HT-29 (cell line): ENCODE measurements around the gene TIAM1. TPM values are rescaled to one million over a fixed set of nuclear protein-coding genes. Genes with fewer than 3 reads are reported as not detected.
A peak's percentile ranks its signal among the peaks of the same experiment; 100 is the strongest.

Experiments used
- DNase-seq: peaks from one replicate; pipeline ENCODE4 v3.0.0-alpha.2; 2015; ENCODE audit warnings: low spot score
- total RNA-seq: library from RNA; depleted of rRNA; stranded (reverse); fragments of >200 nt; shearing (Covaris generic); gene quantifications from 2 replicates; pipeline ENCODE4 v1.2.3, GENCODE V29; 2014

TIAM1 gene
- total RNA-seq, 1 experiment from 2014 or later = not detected

DNA sequence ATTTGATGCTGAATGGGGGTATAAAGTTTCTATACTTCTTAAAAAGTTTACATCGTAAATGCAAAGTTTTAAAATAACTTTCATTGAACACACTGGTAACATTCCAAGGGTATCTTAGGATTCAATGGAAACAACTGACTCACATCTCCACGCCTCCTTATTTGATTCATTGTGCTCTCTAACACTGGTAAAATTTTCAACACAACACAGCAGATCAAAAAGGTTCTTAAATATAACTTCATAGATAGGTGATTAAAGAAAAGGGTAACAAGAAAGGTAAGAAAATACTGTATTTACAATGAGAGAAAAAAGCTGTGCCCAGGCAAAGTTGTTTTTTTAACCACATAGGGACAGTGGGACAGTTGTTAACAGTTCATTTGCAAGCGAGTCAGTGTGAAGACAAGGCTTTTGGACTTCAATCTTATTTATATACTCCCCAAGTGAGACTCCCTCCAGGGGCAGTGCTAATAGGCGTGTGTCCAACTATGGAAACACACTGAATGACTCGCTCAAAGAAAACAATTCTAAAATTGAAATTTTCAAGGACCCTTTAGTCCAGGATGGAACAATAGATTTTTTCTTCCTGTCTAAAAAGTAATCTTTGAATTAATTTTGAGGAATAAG lies 140.5 kb downstream of the TIAM1 start:
- no peak for DNase-seq

DNA sequence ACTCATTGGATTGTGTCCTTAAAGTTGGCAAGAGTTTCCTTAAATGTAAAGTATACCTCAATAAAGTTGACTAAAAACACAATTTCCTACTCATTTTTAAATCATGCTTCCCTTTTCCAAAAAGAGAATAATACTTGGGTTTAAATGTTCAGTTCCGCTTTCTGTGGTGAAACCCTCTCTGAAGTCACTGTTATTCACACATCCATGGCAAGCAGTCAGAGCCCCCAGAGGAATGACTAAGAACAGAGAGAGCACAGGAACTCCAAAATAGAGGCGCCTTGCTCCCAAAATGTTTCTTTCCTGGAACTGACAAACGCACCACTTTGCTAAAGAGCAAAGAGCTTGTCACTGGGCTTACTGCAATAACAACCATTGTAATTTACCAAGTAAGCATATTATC lies 142.5 kb downstream of the TIAM1 start:
- no peak for DNase-seq

DNA sequence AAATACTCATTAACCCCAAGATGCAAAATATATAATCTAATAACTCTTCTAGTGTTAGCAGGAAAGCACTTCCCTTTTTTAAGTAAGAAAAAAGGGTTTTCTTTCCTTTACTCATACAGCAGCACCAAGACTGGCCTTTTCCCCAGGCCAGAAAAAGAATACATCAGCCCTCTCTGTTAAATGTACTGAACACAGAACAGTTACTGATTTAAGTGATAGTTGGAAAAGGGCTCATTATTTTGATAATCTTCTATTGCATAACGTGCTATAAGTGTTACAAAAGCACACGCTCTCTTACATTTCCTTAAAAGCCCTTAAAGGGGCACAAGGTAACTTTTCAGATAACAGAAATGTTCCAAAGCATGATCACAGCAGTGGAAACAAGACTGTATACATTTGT lies 142.9 kb downstream of the TIAM1 start:
- DNase-seq = no peak

DNA sequence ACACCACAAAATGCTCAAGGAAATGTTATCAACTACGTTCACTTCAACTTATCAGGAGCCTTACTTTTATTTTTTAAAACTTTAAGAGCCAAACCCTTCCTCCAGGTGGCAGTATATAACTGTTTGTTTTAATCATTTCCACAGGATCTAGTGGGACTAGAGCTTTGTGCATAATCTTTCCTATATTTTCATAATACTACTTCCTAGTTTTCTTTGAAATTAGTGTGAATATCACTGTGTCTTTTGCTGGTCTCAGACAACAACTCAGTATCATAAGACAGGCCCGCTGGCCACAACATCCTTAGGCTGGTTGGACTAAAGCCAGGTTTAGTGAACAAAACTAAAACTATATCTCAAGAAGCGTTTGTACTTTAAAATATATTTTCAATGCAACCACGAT lies 145.5 kb downstream of the TIAM1 start:
- peak; percentile 67 for DNase-seq

DNA sequence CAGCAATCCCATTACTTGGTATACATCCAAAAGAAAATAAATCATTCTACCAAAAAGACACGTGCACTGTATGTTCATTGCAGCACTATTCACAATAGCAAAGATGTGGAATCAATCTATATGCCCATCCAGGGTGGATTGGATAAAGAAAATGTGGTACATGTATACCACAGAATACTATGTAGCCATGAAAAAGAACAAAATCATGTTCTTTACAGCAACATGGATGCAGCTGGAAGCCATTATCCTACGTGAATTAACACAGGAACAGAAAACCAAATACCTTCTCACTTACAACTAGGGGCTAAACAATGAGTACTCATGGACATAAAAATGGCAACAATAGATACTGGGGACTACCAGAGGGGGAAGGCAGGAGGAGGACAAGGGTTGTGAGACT lies 147.3 kb downstream of the TIAM1 start:
- DNase-seq = no peak

DNA sequence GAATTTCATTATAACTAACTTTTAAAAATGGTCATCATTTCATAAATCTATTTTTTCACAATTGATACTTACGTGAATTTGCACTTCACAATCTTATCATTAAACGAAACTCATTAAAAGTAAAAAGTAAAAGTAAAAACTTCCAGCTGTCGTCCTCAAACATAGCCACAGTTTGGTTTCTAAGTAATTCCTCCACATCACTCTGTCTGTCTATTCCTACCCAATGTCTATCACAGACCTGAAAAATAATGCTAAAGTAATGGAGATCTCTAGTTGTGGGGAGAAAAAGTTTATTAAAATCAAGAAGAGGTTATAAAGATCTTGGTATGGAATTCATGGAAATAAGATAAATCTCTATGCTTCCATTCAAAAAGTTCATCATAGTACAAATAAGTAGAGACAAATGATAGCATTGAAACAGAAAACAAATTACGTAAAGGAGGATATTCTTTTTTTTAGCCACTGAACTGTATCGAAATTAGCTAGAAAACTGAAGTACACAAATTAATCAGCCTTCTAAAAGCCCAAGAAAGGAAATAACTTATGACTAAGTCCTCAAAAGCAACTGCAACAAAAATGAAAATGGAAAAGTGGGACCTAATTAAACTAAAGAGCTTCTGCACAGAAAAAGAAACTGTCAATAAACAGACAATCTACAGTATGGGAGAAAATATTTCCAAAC lies 148.6 kb downstream of the TIAM1 start:
- no peak for DNase-seq

DNA sequence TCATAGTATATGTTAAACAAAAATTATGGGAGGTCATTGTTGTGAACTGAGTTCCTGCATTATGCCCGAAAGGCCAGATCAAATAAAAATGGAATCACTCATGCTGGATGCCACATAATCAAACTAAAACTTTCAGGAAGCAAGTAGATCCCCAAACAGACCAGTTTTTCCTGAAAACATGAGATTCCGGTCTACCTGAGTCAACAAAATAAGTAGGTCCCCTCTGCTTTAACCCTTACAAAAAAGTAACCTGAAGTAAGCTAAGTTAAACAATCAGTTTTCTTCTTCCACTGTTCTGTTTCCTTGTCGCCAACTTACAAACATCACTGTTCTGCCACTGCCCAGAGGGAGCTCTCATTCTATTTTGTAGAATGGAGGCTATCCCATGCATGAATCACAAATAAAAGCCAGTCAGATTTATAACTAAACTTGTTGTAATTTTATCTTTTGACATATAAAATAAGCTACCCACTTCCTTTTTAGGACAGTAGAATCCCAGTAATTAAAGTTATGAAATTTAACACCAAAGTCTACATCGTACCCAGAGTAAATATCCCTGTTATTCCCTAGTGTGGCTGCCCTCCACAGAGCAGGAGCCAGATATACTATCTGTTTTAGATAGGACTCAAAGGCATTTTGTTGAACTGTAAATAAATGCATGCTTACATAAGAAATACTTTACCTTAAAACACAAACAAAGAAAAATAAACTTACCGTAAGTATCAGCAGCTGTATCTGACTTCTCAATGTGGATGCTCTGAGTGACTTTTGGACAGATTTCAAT lies 149.4 kb downstream of the TIAM1 start:
- DNase-seq = no peak

DNA sequence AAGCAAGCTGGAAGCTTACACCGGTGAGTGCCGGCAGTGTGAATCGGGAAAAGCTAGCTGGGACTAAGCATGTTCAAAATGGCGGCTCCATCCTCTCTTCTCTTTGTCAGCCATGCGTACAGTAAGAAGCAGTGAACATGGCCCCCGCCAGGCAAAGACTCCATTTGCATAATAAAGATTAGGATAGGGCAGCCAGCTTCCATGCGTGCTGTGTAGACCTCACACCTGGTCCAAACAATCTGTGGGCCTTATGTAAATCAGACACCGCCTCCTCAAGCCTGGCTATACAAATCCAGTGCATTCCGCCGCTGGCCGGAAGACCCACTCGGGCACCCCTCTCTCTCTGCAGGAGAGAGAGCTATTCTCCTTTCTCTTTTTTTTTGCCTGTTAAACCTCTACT lies 150.3 kb downstream of the TIAM1 start:
- no peak for DNase-seq

DNA sequence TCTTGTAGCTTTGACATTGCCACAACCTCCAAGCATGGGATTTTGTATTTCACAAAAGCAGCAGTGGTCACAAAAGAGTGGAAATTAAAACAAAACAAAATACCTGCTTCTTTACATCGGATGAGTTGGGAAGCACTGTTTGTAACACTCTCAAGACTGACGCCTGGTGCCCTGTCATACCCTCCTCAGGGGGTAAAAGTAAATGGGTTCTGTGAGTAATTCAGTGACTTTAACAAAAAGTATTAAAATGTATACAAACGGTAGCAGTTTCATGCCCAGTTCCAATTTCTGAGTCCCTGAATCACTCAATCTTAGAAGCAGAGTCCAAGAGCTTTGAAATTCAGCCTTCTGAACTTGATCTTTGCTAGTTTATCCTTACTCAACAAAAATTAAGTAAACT lies 152.5 kb downstream of the TIAM1 start:
- DNase-seq = no peak

DNA sequence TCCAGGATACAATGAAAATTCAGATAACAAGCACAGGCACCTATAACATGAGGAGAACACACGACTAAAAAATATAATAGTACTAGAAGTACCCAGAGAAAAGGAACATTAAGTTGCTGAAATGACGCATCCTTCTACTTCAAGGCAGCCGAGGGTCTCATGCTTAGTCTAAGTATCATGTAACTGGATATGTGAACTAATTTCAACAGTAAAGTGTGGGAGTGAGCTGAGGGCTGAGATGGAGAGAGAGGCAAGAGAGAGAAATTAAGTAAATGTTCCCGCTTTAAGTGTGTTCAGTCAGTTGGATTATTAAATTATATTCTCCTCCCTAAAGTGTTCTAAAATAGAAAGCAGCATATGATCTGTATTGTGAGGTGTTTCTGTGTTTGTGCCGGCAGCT lies 153.5 kb downstream of the TIAM1 start:
- no peak for DNase-seq

DNA sequence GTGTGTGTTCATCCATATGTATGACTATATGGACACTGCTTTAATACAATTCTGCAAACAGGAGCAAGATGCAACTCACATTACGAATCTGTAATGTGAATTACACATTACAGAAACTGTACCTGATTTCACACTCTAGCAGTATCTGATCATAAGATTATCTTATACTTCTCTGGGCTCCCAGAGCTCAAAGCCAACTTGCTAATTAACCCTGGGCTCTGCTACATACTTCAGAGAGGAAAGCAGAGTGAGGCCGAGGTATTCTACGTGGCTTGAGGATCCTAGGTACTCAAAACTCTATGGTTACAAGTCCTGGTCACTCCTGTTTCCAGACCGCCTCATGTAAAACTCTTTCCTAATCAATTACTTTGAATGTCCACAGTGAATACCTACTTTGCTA lies 156.6 kb downstream of the TIAM1 start:
- DNase-seq = no peak

DNA sequence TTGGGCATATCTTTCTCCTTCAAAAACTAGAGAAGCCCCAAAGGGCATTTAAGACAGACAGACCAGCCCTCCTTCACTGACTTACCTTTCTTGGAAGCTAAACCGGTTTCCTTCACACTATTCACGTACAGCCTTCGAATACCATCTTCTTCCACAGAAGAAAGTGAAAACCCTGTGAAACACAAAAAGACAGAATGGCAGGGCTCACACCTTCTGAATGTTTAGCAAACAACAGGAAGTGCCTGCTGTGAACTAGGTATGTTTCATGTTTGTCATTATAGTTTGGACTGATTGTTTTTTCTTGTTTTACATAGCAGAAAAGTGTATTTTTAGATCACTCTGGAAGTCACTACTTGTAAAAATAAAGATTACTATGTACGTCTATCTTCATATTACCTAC lies 157.1 kb downstream of the TIAM1 start:
- no peak for DNase-seq

DNA sequence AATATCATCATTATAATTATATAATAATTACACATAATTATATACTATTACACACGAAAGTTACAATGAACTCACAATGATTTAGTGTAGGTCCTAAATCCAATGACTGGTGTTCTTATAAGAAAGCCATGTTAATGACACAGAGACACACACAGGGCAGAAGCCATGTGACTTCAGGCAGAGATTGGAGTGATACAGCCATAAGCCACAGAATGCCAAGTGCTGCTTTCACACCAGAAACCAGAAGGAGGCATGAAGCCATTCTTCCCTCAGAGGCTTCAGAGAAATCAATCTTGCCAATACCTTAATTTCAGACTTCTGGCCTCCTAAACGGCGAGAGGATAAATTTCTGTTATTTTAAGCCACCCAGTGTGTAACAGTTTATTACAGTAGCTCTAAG lies 158.4 kb downstream of the TIAM1 start:
- DNase-seq = no peak

DNA sequence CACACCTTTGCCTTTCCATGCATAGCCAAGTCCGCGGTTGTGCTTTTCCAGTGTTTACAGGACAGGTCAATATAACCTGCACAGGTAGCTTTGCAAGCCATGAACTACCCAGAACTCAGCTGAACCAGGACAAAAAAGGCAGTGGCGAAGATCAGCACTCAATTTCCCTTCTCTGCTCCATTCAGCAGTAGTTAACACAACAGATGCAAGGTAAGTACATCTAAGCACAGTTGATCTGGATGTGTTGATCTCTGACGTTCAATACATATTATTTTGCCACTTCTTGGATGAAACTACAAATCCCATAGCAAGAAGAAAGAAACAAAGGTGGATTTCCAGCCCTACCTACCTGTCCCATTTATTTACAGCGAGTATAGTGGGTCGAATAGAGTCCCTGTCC lies 159.2 kb downstream of the TIAM1 start:
- no peak for DNase-seq

DNA sequence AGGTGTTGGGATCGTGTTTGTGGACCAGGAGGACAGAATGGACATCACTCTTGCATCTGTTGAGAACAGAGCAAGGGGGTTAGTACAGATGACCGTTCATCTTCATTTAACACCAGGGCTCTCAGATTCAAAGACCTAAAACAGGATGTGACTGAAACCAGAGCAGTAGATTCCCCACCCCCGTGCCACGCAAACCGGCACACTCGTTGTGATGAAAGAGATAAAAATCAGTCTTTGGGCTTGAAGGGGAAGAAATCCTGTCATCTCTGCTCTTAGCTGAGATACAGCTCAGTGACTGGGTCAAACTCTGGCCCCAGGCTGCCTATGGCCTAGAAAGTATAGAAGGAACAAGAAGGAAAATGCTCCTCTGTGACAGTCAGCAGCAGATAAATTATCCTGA lies 159.6 kb downstream of the TIAM1 start:
- DNase-seq = no peak

DNA sequence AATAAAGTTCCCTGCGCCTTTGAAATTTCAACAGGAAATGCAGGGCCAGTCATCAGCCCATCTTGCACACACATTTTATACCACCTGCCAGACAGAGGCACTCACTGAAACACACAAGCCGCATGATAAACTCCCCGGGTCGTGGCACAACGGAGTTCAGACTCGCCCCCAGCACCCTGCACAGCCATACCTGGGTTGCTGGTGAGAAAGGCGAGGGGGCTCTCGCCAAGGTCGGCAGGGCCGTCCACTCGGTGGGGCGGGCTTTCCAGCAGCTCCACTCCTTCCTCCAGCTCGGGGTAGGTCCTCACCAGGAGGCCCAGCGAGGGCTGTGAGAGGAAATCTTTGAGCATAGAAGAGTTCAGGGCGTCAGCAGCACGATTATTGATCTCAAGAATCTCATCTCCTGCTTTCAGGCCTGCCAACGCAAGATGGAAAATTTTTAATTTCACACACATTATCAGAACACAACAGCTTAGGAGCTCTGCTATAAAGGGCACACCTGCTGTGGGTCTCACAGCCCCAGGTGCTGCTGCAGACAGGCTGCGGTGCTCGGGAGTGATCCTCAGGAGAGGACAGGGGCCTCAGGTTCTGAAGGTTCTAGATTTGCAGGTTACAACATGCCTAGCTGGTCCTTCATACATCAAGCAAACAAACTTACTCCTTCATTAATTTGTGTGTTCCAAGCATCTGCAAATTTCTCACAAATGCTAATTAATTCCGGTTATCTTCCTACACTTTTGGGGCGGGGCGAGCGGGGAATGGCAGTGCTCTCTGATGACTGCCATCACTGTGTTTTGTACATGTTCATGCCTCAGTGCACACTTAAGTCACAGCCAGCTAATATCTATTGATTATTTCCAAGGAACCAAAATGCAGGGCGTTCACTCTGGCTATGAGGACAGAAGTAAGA lies 161.6 kb downstream of the TIAM1 start:
- DNase-seq = no peak

DNA sequence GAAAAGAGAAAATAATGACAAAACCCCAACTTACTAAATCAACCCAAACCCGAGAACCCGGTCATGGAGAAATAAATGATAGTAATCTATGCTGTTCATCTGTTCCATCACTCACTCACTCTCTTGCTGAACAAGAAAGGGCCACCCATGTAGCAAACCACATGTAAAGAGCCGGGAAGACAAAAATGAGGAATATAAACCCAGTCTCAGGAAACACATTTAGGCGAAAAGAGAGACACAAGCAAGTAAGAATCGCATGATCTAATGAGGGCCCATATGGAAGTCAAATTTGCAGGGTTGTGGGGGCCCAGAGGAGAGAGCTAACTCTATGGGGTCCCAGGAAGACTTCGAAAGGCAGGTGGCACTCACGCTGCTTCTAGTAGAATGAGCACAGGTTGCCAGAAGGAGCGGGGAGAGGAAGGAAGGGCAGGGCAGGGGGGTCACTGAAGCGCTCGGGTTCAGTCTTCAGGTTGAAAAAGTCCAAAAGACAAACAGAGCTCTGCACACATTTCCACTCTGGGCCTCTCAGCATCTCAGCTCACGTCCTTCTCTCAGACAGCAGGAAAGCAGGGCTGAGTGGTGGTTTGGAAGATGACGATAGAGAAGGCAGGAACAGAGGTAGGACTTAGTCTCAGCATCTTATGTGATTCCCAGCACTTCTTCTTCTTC lies 162.8 kb downstream of the TIAM1 start:
- DNase-seq = no peak

DNA sequence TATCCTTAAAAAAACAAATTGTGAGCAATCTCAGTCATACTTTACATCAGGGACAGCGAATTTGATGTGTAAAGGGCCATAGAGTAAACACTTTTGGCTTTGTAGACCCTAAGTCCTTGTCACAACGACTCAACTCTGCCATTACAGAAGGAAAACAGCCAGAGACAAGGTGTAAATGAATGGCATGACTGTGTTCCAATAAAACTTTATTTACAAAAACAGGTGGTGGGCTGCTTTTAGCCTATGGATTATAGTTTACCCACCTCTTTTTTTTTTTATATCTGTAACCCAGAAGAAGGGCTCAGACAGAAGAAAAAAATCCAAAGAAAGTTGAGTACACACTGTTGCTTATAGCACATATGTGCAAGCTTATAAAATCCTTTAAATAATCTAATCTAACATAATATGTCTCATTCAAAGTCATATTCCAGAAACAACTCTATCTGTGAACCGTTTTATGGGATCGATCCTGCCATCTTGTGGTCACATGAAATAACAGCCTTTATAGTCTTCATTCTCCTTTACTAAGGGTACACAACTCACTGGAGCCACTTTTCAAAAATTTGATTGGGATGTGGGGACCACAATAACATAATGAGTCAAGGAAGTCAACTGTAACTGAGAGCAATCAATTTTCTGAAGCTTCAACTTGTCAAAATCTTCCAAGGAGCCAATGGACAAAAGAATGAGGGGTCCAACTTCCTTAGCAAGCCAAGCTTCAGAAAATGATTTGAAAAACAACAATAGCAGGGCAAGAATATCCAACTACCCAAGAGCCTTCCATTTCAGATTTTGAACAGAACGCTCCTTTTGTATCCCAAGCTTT lies 163.6 kb downstream of the TIAM1 start:
- peak; percentile 37 for DNase-seq

DNA sequence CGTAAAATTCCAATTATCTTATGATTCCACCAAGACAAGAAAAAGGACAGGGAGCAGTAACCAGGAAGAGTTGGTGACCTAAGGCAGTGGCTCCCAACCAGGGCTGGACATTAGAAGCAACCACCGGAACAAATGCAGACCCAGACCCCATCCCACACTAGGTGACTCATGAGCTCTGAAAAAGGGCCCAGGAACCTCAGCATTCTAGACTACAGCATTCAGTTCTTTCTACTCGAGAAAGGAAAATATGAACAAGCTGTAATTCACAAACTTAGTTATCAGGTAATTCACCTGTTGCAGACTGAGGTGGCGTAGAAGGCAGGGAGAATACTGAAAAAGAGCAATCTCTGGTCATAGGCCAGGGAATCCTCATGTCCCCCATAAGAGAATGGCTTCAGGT lies 167.3 kb downstream of the TIAM1 start:
- no peak for DNase-seq

DNA sequence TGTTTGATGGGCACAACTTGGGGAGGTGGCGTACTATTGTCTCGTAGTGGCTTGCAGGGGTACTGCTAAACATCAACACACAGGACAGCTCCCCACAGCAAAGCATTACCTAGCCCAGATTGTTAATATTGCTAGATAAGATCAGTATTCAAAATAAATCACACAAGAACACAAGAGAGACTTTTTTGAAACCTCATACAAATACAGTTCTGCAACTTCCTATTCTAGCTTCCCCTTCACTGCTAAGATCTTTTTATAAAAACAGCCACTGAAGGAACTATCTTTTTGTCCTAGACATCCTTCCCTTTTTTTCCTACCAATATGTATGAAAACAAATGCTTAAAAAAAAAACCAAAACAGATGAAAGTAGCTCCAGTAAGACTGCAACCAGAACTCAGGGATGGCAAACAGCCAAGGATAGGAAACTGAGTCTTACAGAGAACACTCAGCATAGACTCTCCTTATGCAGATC lies 167.9 kb downstream of the TIAM1 start:
- DNase-seq = no peak
